Mucosa of gallbladder (tissue), 1 donor: ENCODE data around the gene MED15. TPM values are rescaled to one million over a fixed set of nuclear protein-coding genes. Genes with fewer than 3 reads are reported as not detected.

Experiments used
- DNase-seq: peaks from one replicate; pipeline ENCODE4 v3.0.0-alpha.2; 2020; ENCODE audit warnings: low spot score
- total RNA-seq: library from RNA; stranded (reverse); gene quantifications from one replicate; pipeline ENCODE4 v1.2.1, GENCODE V29; 2021
- donor health status: DM: no; HTN: no; CAD: no.

MED15 gene
- total RNA-seq, 1 donor from 2014 or later: 107 TPM

- DNase-seq: peak; percentile 78
Measured at GRCh38 chr22:20509344-20510047, 2.1 kb downstream of the MED15 start.

- DNase-seq: no peak
Measured at GRCh38 chr22:20510811-20511577, 3.6 kb downstream of the MED15 start.

- no peak for DNase-seq
Measured at GRCh38 chr22:20511578-20512229, 4.3 kb downstream of the MED15 start.

GRCh38 chr22:20514658-20515406, 7.4 kb downstream of the MED15 start:
- no peak for DNase-seq

GRCh38 chr22:20516399-20516798, 9.0 kb downstream of the MED15 start:
- DNase-seq: no peak

GRCh38 chr22:20517422-20517821, 10.0 kb downstream of the MED15 start:
- no peak for DNase-seq

GRCh38 chr22:20517841-20518592, 10.6 kb downstream of the MED15 start:
- no peak for DNase-seq

- no peak for DNase-seq
Measured at GRCh38 chr22:20519558-20519957, 12.1 kb downstream of the MED15 start.

GRCh38 chr22:20520093-20520511, 12.7 kb downstream of the MED15 start:
- DNase-seq: no peak

GRCh38 chr22:20522134-20523004, 15.0 kb downstream of the MED15 start:
- no peak for DNase-seq

GRCh38 chr22:20523086-20523983, 15.9 kb downstream of the MED15 start:
- DNase-seq: no peak

GRCh38 chr22:20524004-20524481, 16.6 kb downstream of the MED15 start:
- no peak for DNase-seq

GRCh38 chr22:20525048-20525447, 17.6 kb downstream of the MED15 start:
- no peak for DNase-seq

- no peak for DNase-seq
Measured at GRCh38 chr22:20526305-20526627, 18.9 kb downstream of the MED15 start.

- DNase-seq: no peak
Measured at GRCh38 chr22:20526628-20527355, 19.4 kb downstream of the MED15 start.

- DNase-seq: no peak
Measured at GRCh38 chr22:20528405-20528978, 21.1 kb downstream of the MED15 start.

GRCh38 chr22:20530368-20531153, 23.2 kb downstream of the MED15 start:
- no peak for DNase-seq

GRCh38 chr22:20531154-20531403, 23.7 kb downstream of the MED15 start:
- no peak for DNase-seq
